Activated CD4-positive, CD25-positive, alpha-beta regulatory T cell (primary cell): ENCODE data around the gene CYTH3.

Source experiments
- DNase-seq, 4 experiments: peaks; one replicate each; lab custom pipeline; 2025; lab: John Stamatoyannopoulos, UW

The CYTH3 gene

GRCh38 chr7:6167587-6168476, 104.6 kb downstream of the CYTH3 start:
- DNase-seq, result no peak

GRCh38 chr7:6167004-6167551, 105.3 kb downstream of the CYTH3 start:
- no peak for DNase-seq

- no peak for DNase-seq
Observed at GRCh38 chr7:6166443-6166891, 106.0 kb downstream of the CYTH3 start.

GRCh38 chr7:6165521-6166320, 106.7 kb downstream of the CYTH3 start:
- DNase-seq, result no peak

GRCh38 chr7:6165075-6165474, 107.3 kb downstream of the CYTH3 start:
- DNase-seq, result no peak

GRCh38 chr7:6164491-6164890, 107.9 kb downstream of the CYTH3 start:
- no peak for DNase-seq

GRCh38 chr7:6164010-6164409, 108.4 kb downstream of the CYTH3 start:
- no peak for DNase-seq

GRCh38 chr7:6163402-6163801, 109.0 kb downstream of the CYTH3 start:
- DNase-seq, result no peak

GRCh38 chr7:6162650-6163366, 109.6 kb downstream of the CYTH3 start:
- DNase-seq, result no peak

- no peak for DNase-seq
Observed at GRCh38 chr7:6162331-6162620, 110.1 kb downstream of the CYTH3 start.

- DNase-seq, result no peak
Observed at GRCh38 chr7:6161463-6162330, 110.7 kb downstream of the CYTH3 start.

GRCh38 chr7:6160191-6160623, 112.2 kb downstream of the CYTH3 start:
- no peak for DNase-seq

GRCh38 chr7:6159524-6160031, 112.8 kb downstream of the CYTH3 start:
- DNase-seq, result no peak

- DNase-seq, result no peak
Observed at GRCh38 chr7:6159097-6159483, 113.3 kb downstream of the CYTH3 start.

- no peak for DNase-seq
Observed at GRCh38 chr7:6158424-6159096, 113.9 kb downstream of the CYTH3 start.

GRCh38 chr7:6157685-6158423, 114.6 kb downstream of the CYTH3 start:
- DNase-seq, result no peak

- no peak for DNase-seq
Observed at GRCh38 chr7:6156734-6157133, 115.7 kb downstream of the CYTH3 start.

GRCh38 chr7:6155596-6155995, 116.8 kb downstream of the CYTH3 start:
- DNase-seq, result no peak

- DNase-seq, result no peak
Observed at GRCh38 chr7:6154542-6155404, 117.7 kb downstream of the CYTH3 start.
